ENCODE measurements around the gene TAOK1. TPM values are rescaled to one million over a fixed set of nuclear protein-coding genes. Genes with fewer than 3 reads are reported as not detected.

Gene TAOK1
- total and polyA plus RNA-seq, 2 of the 13 experiments (the other 11 are each of a cell fraction or from before 2014, with no cell fraction given) = 14.1 to 23.0 TPM

DNA sequence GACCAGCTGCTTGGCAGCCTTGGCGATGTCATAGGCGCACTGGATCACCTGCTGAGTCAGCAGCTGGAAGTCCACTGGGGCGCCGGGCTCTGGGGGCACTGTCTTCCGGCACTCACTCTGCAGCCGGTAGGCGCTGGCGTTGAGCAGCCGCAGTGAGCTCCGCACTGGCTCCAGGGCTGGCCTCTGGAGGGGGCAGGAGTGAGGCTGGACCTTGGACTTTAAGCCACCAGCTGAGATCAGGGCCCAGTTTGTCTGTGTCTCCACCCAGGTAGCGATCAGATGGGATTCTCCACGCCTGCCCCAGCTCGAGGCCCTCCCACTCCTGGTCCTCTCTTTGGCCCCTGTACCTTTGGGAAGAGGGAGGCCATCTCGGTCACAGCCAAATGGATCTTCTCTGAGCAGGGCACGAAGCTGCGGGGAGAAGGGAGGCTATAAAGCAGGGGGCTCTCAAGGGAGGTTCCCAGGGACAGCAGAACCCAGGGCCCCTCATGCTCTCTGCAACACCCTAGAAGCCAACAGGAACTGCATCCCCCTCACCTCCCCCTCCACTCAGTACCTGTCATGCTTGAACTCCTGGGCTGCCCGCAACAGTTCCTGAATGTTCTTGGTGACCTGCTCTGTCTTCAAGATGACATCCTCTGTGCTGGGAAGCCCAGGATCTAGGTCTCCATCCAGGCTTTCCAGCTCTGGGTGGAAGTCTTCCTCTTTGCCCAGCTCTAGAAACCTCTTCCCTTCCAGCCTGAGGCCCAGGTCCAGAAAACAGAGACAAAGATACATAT, 184.8 kb downstream of the TAOK1 start (continued):
- TF ChIP-seq PAWR (CRISPR knock-in tag; IDR thresholded peaks at IDR 0.05; ENCODE audit: borderline replicate concordance) (no peak), PHF20 (CRISPR knock-in tag; IDR thresholded peaks at IDR 0.05) (peak; percentile 54; the same call in 1 of the 2 replicates), HOMEZ (CRISPR knock-in tag; IDR thresholded peaks at IDR 0.05; ENCODE audit: low read depth) (peak; percentile 82; the same call in 1 of the 2 replicates), CC2D1A (CRISPR knock-in tag; IDR thresholded peaks at IDR 0.05) (no peak), ZNF496 (CRISPR knock-in tag; IDR thresholded peaks at IDR 0.05; ENCODE audit: insufficient replicate concordance) (no peak), ZNF674 (CRISPR knock-in tag; IDR thresholded peaks at IDR 0.05; ENCODE audit: low read depth) (no peak), ZNF790 (CRISPR knock-in tag; IDR thresholded peaks at IDR 0.05; ENCODE audit: borderline replicate concordance) (no peak), TOPORS (CRISPR knock-in tag; IDR thresholded peaks at IDR 0.05) (0 out of 2 replicates have a peak, but pooled peaks have one; percentile 81), ZNF124 (CRISPR knock-in tag; IDR thresholded peaks at IDR 0.05) (no peak), FOXO1 (CRISPR knock-in tag; IDR thresholded peaks at IDR 0.05) (peak; percentile 32; the same call in 1 of the 2 replicates), HMG20A (CRISPR knock-in tag; IDR thresholded peaks at IDR 0.05; ENCODE audit: borderline replicate concordance) (peak; percentile 53; the same call in 1 of the 2 replicates), RXRB (CRISPR knock-in tag; IDR thresholded peaks at IDR 0.05; ENCODE audit: borderline replicate concordance) (peak; percentile 57; the same call in 1 of the 2 replicates), CSRNP2 (CRISPR knock-in tag; conservative IDR thresholded peaks at IDR 0.05; ENCODE audit: low read depth) (no peak), TEAD2 (CRISPR knock-in tag; IDR thresholded peaks at IDR 0.05) (no peak), ZNF24 (IDR thresholded peaks at IDR 0.05) (no peak), ZNF629 (CRISPR knock-in tag; conservative IDR thresholded peaks at IDR 0.05) (peak; percentile 47; the same call in 1 of the 2 replicates), CEBPB (IDR thresholded peaks at IDR 0.05; ENCODE audit: borderline replicate concordance, low read depth, low read length) (no peak)
- TF ChIP-seq, protein P1, sequence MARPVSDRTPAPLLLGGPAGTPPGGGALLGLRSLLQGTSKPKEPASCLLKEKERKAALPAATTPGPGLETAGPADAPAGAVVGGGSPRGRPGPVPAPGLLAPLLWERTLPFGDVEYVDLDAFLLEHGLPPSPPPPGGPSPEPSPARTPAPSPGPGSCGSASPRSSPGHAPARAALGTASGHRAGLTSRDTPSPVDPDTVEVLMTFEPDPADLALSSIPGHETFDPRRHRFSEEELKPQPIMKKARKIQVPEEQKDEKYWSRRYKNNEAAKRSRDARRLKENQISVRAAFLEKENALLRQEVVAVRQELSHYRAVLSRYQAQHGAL (CRISPR knock-in tag; IDR thresholded peaks at IDR 0.05; ENCODE audit: not compliant biosample characterization) = no peak
- TF ChIP-seq, protein P2, sequence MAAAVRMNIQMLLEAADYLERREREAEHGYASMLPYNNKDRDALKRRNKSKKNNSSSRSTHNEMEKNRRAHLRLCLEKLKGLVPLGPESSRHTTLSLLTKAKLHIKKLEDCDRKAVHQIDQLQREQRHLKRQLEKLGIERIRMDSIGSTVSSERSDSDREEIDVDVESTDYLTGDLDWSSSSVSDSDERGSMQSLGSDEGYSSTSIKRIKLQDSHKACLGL (CRISPR knock-in tag; IDR thresholded peaks at IDR 0.05) = no peak; the same call in 1 of the 2 replicates

All from HepG2 (cell line).